H1 (cell line): ENCODE results near the gene RBP3. TPM values are rescaled to one million over a fixed set of nuclear protein-coding genes. Genes with fewer than 3 reads are reported as not detected.

Experiments used
- CTCF ChIA-PET: fragments of 300-600 bp; sonication (Branson Sonifier 250); formaldehyde crosslinking; loops from one replicate; lab custom pipeline; 2021; ENCODE audit not compliant: partially characterized antibody; lab: Charles Lee
- POLR2A ChIA-PET: fragments of 300-600 bp; sonication (Branson Sonifier 250); formaldehyde crosslinking; loops from one replicate; lab custom pipeline; 2021; ENCODE audit warnings: inconsistent platforms; ENCODE audit not compliant: partially characterized antibody; lab: Charles Lee
- DNase-seq, 2 experiments: peaks; one replicate each; pipeline versions ENCODE4 v3.0.0 to v3.0.0-alpha.2; 2010 to 2022; ENCODE audit warnings: low spot score in 2 of 2, low read depth in 1 of 2, mixed read lengths in 1 of 2
- FAIRE-seq: peaks from 2 replicates; lab custom pipeline; 2011; peaks lifted over from hg19 to GRCh38; lab: Jason Lieb, UNC
- H2AFZ ChIP-seq: 2 replicates; pipeline ENCODE4 v1.8.1; 2012; ENCODE audit warnings: low read length, inconsistent platforms
- H2AK5ac ChIP-seq: 2 replicates; pipeline ENCODE4 v1.6.1; 2013; ENCODE audit warnings: low read depth, low read length
- H2BK120ac ChIP-seq: replicated peaks from 2 replicates; pipeline ENCODE3; 2013; ENCODE audit warnings: low read depth, low read length, inconsistent platforms
- H2BK12ac ChIP-seq: 2 replicates; pipeline ENCODE4 v1.6.1; 2013; ENCODE audit warnings: low read depth, low read length
- H2BK15ac ChIP-seq: 2 replicates; pipeline ENCODE4 v1.6.1; 2013; ENCODE audit warnings: low read length
- H2BK20ac ChIP-seq: 2 replicates; pipeline ENCODE4 v1.6.1; 2013; ENCODE audit warnings: low read length
- H2BK5ac ChIP-seq: 2 replicates; pipeline ENCODE4 v1.6.1; 2013; ENCODE audit warnings: low read depth, low read length
- H3K14ac ChIP-seq: 2 replicates; pipeline ENCODE4 v1.6.1; 2013; ENCODE audit warnings: inconsistent platforms; ENCODE audit not compliant: insufficient read length
- H3K18ac ChIP-seq: 2 replicates; pipeline ENCODE4 v1.6.1; 2013; ENCODE audit warnings: low read length; ENCODE audit errors: extremely low read depth
- H3K23ac ChIP-seq: 2 replicates; pipeline ENCODE4 v1.6.1; 2013; ENCODE audit warnings: inconsistent platforms; ENCODE audit not compliant: insufficient read length
- H3K23me2 ChIP-seq: 2 replicates; pipeline ENCODE4 v1.6.1; 2013; ENCODE audit warnings: low read depth, low read length
- H3K27ac ChIP-seq: 2 replicates; pipeline ENCODE4 v1.6.1; 2011; ENCODE audit warnings: low read depth, low read length, inconsistent platforms
- H3K27me3 ChIP-seq, 4 experiments: replicated peaks in 1 of 4; 1 replicate in 1 of 4; 2 replicates in 3 of 4; pipeline versions ENCODE4 v1.6.1 to v1.8.1; 2011 to 2013; ENCODE audit warnings: low read length in 3 of 4, mild to moderate bottlenecking in 3 of 4, inconsistent platforms in 2 of 4, mixed read lengths in 2 of 4, moderate library complexity in 1 of 4; ENCODE audit not compliant: control insufficient read depth in 3 of 4, insufficient read depth in 3 of 4; ENCODE audit errors: extremely low read depth in 1 of 4
- H3K36me3 ChIP-seq, 4 experiments: 2 replicates each; pipeline versions ENCODE4 v1.6.1 to v1.8.1; 2011 to 2013; ENCODE audit warnings: mild to moderate bottlenecking in 4 of 4, low read length in 3 of 4, moderate library complexity in 2 of 4, control low read depth in 1 of 4, inconsistent platforms in 1 of 4; ENCODE audit not compliant: insufficient read depth in 4 of 4, control insufficient read depth in 2 of 4
- H3K4ac ChIP-seq: replicated peaks from 2 replicates; pipeline ENCODE3; 2013; ENCODE audit warnings: low read length, low read depth, mixed read lengths, inconsistent platforms; ENCODE audit not compliant: insufficient read length
- H3K4me1 ChIP-seq, 4 experiments: replicated peaks in 1 of 4; 1 replicate in 1 of 4; 2 replicates in 3 of 4; pipeline versions ENCODE4 v1.6.1 to v1.8.1; 2011 to 2013; ENCODE audit warnings: low read length in 3 of 4, inconsistent platforms in 2 of 4, mixed read lengths in 1 of 4; ENCODE audit not compliant: insufficient read depth in 4 of 4, control insufficient read depth in 3 of 4
- H3K4me2 ChIP-seq, 2 experiments: 2 replicates each; pipeline versions ENCODE4 v1.6.1 to v1.8.1; 2011 to 2013; ENCODE audit warnings: low read depth in 2 of 2, low read length in 2 of 2, control low read depth in 1 of 2, inconsistent platforms in 1 of 2, mild to moderate bottlenecking in 1 of 2; ENCODE audit not compliant: insufficient read depth in 1 of 2
- H3K4me3 ChIP-seq, 4 experiments: fragments of 200-600, 300-600 bp in 1 of 4; sonication (generic), shearing (Covaris generic), sonication (Bioruptor Twin) in 1 of 4; 2 replicates each; pipeline versions ENCODE4 v1.5.1 to v1.8.1; 2011 to 2016; ENCODE audit warnings: low read length in 4 of 4, low read depth in 3 of 4, control low read depth in 2 of 4, inconsistent platforms in 2 of 4, mild to moderate bottlenecking in 2 of 4, mixed read lengths in 1 of 4, moderate library complexity in 1 of 4; ENCODE audit not compliant: insufficient read depth in 2 of 4; ENCODE audit errors: extremely low read depth in 1 of 4
- H3K56ac ChIP-seq: replicated peaks from 2 replicates; pipeline ENCODE3; 2013; ENCODE audit warnings: low read depth, mild to moderate bottlenecking, mixed read lengths, low read length, inconsistent platforms; ENCODE audit not compliant: insufficient read length
- H3K79me1 ChIP-seq: 2 replicates; pipeline ENCODE4 v1.6.1; 2013; ENCODE audit warnings: low read depth, low read length, control low read depth
- H3K79me2 ChIP-seq, 2 experiments: 2 replicates each; pipeline versions ENCODE4 v1.6.1 to v1.8.1; 2012 to 2013; ENCODE audit warnings: low read length in 2 of 2, mild to moderate bottlenecking in 2 of 2, inconsistent platforms in 1 of 2; ENCODE audit not compliant: insufficient read depth in 2 of 2, control insufficient read depth in 1 of 2
- H3K9ac ChIP-seq, 4 experiments: replicated peaks in 1 of 4; 1 replicate in 1 of 4; 2 replicates in 3 of 4; pipeline versions ENCODE4 v1.6.1 to v1.8.1; 2011 to 2013; ENCODE audit warnings: low read depth in 3 of 4, low read length in 3 of 4, control low read depth in 2 of 4, mild to moderate bottlenecking in 2 of 4, moderate library complexity in 2 of 4, inconsistent platforms in 1 of 4; ENCODE audit errors: extremely low read depth in 1 of 4
- H3K9me3 ChIP-seq, 2 experiments: 2 replicates each; pipeline versions ENCODE4 v1.6.1 to v1.8.1; 2012 to 2013; ENCODE audit warnings: mild to moderate bottlenecking in 2 of 2, moderate library complexity in 2 of 2, control low read depth in 1 of 2, inconsistent platforms in 1 of 2, low read depth in 1 of 2, low read length in 1 of 2, mixed read lengths in 1 of 2; ENCODE audit not compliant: insufficient read depth in 2 of 2
- H4K20me1 ChIP-seq, 2 experiments: replicated peaks in 1 of 2; 2 replicates each; pipeline versions ENCODE3 to v1.8.1; 2011 to 2013; ENCODE audit warnings: inconsistent platforms in 2 of 2, low read length in 2 of 2, mild to moderate bottlenecking in 1 of 2; ENCODE audit not compliant: insufficient read depth in 2 of 2, control insufficient read depth in 1 of 2
- H4K5ac ChIP-seq: 2 replicates; pipeline ENCODE4 v1.6.1; 2013; ENCODE audit warnings: low read length, low read depth, mixed read lengths, inconsistent platforms; ENCODE audit not compliant: insufficient read length
- H4K8ac ChIP-seq: 2 replicates; pipeline ENCODE4 v1.8.0; 2013; ENCODE audit warnings: mild to moderate bottlenecking, moderate library complexity, low read length, inconsistent platforms; ENCODE audit not compliant: insufficient read depth; ENCODE audit errors: extremely low read depth
- H4K91ac ChIP-seq: replicated peaks from 2 replicates; pipeline ENCODE3; 2013; ENCODE audit warnings: low read length, mixed read lengths, inconsistent platforms; ENCODE audit not compliant: insufficient read length
- FOSL1 ChIP-seq: IDR thresholded peaks from 2 replicates; pipeline ENCODE4 v1.6.1; 2011; ENCODE audit warnings: mild to moderate bottlenecking, low read depth, low read length, moderate library complexity; ENCODE audit not compliant: insufficient read depth
- WGBS, 2 experiments: shearing (Covaris generic) in 1 of 2; methylation state at CpG; one replicate each; pipeline versions ENCODE4 v1.1.6 to v1.1.7; 2013 to 2015; ENCODE audit warnings: low lambda C conversion rate in 2 of 2, mixed read lengths in 2 of 2, inconsistent platforms in 1 of 2, low coverage in 1 of 2, missing lambda C conversion rate in 1 of 2; ENCODE audit not compliant: insufficient replicate concordance in 2 of 2, insufficient coverage in 1 of 2, insufficient read length in 1 of 2; ENCODE audit errors: extremely low coverage in 1 of 2, missing lambda C conversion rate in 1 of 2; 5-methylcytosine and 5-hydroxymethylcytosine counted together
- polyA plus RNA-seq, 7 experiments: library from polyadenylated mRNA; depleted of rRNA in 3 of 7; stranded (reverse) in 5 of 7; unstranded in 2 of 7; fragments of >200 nt in 5 of 7; fragments of 200-250 nt in 2 of 7; gene quantifications; 1 replicate in 5 of 7; 2 replicates in 1 of 7; 4 replicates in 1 of 7; pipeline versions ENCODE4 v1.2.1 to v1.2.3, GENCODE V29; 2011 to 2013; ENCODE audit warnings: missing spikeins in 2 of 7, mixed read lengths in 2 of 7
- total RNA-seq: library from RNA; stranded (reverse); fragmentation: NEBNext Ultra II Directional; extraction: Animal tissue kit (Norgen Biotek cat#: 25700); gene quantifications from 2 replicates; pipeline ENCODE4 v1.2.1, GENCODE V29; 2021

Gene RBP3
- total and polyA plus RNA-seq, 2 of the 8 experiments (the other 6 are each of a cell fraction or from before 2014, with no cell fraction given): not detected

DNA sequence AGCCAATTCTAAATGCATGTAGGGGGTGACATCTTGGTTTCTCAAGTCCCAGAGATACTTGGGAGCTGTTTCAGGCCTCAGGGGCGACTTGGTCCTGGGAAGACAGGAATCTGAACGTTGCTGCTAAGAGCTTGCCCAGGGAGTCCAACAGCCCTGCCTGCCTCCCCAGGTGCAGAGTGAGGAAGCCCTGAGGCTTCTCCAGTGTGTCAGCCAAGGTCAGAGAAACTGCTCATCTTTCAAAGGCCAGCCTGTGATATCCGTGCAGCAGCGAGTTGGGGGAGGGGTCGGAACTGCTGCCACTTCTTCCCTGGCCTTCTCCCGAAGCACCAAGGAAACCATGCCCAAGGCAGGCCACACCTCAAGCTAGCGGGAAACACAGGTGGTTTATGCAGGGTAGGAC, 16.2 kb upstream of the RBP3 start:
- no peak overlapping the region for H2AK5ac ChIP-seq
- no peaks in the 10 kb centered on the region; a peak in 1 of 7 replicates for H3K27me3 ChIP-seq
- no peak overlapping the region for H3K27ac ChIP-seq
- ChIA-PET POLR2A (no interaction called here), CTCF (no interaction called here)
- H3K56ac ChIP-seq: no peak overlapping the region
- H3K4me3 ChIP-seq: no peak overlapping the region
- H3K9me3 ChIP-seq: no peaks in the 10 kb centered on the region
- WGBS, 2 experiments: 85% methylated on average over 7 of the region's 7 CpGs; no CpG with 5 or more reads in 1 of the 2 experiments
- DNase-seq (no peak), FAIRE-seq (no peak)
- H4K8ac ChIP-seq: no peak overlapping the region
- no peak overlapping the region for H2BK120ac ChIP-seq
- H3K79me2 ChIP-seq: no peaks in the 10 kb centered on the region
- H3K18ac ChIP-seq: no peak overlapping the region
- H3K36me3 ChIP-seq: no peaks in the 10 kb centered on the region; a peak in 1 of 8 replicates
- no peak overlapping the region for H4K91ac ChIP-seq
- no peak overlapping the region for H2BK5ac ChIP-seq
- no peaks in the 10 kb centered on the region for H3K4me1 ChIP-seq
- H3K4me2 ChIP-seq: no peak overlapping the region
- no peaks in the 10 kb centered on the region for H3K79me1 ChIP-seq
- no peak overlapping the region for H2BK20ac ChIP-seq
- no peak overlapping the region for H4K5ac ChIP-seq
- peaks cover 0 to 4% of the 10 kb centered on the region in 2 experiments for H4K20me1 ChIP-seq
- H2BK12ac ChIP-seq: no peak overlapping the region
- no peak overlapping the region for H2AFZ ChIP-seq
- H2BK15ac ChIP-seq: no peak overlapping the region
- no peak overlapping the region for H3K14ac ChIP-seq
- no peak overlapping the region for H3K4ac ChIP-seq
- H3K23me2 ChIP-seq: no peaks in the 10 kb centered on the region
- H3K23ac ChIP-seq: no peak overlapping the region
- H3K9ac ChIP-seq: no peak overlapping the region
- no peak for TF ChIP-seq FOSL1
